ENCODE results near the gene RERE. TPM values are rescaled to one million over a fixed set of nuclear protein-coding genes. Genes with fewer than 3 reads are reported as not detected.

Gene RERE
- total RNA-seq, 3 donors from 2014 or later: 99.5 to 204 (median 174) TPM

GRCh38 chr1:8599646-8600212 is 217.7 kb downstream of the RERE start:
- no peak for TF ChIP-seq CTCF (IDR thresholded peaks at IDR 0.05)
- intact Hi-C loops (cut with DNase I, micrococcal nuclease): no loop called here
- Histone ChIP-seq H3K36me3 (ENCODE audit: low read depth) (no peaks in the 10 kb centered on the region), H3K4me3 (no peak overlapping the region), H3K4me1 (ENCODE audit: low read depth) (peaks cover 10% of the 10 kb centered on the region), H3K9me3 (no peaks in the 10 kb centered on the region)
- ATAC-seq: peak; percentile 34
- peak in 1 of 3 donors; percentile 31 for DNase-seq

- DNase-seq (no peak), ATAC-seq (peak; percentile 6)
- H3K4me3 ChIP-seq: no peak overlapping the region
- intact Hi-C loops (cut with DNase I, micrococcal nuclease): no loop called here
- peaks cover 10% of the 10 kb centered on the region for H3K4me1 ChIP-seq (ENCODE audit: low read depth)
- no peaks in the 10 kb centered on the region for H3K36me3 ChIP-seq (ENCODE audit: low read depth)
- H3K9me3 ChIP-seq: no peaks in the 10 kb centered on the region
- TF ChIP-seq CTCF (IDR thresholded peaks at IDR 0.05): no peak
These were observed 218.7 kb downstream of the RERE start for GRCh38 chr1:8598783-8599182.

GRCh38 chr1:8598060-8598724 is 219.2 kb downstream of the RERE start:
- DNase-seq (peak in 1 of 3 donors; percentile 44), ATAC-seq (peak; percentile 94)
- Histone ChIP-seq H3K4me1 (ENCODE audit: low read depth) (peaks cover 10% of the 10 kb centered on the region), H3K4me3 (no peak overlapping the region), H3K9me3 (no peaks in the 10 kb centered on the region), H3K36me3 (ENCODE audit: low read depth) (no peaks in the 10 kb centered on the region)
- no peak for TF ChIP-seq CTCF (IDR thresholded peaks at IDR 0.05)
- intact Hi-C loops (cut with DNase I, micrococcal nuclease): no loop called here

GRCh38 chr1:8597455-8597854 is 220.0 kb downstream of the RERE start:
- Histone ChIP-seq H3K4me1 (ENCODE audit: low read depth) (peaks cover 10% of the 10 kb centered on the region), H3K36me3 (ENCODE audit: low read depth) (no peaks in the 10 kb centered on the region), H3K4me3 (no peak overlapping the region), H3K9me3 (no peaks in the 10 kb centered on the region)
- DNase-seq (no peak), ATAC-seq (no peak)
- intact Hi-C loops (cut with DNase I, micrococcal nuclease): no loop called here
- no peak for TF ChIP-seq CTCF (IDR thresholded peaks at IDR 0.05)

GRCh38 chr1:8595941-8596340 is 221.5 kb downstream of the RERE start:
- H3K36me3 ChIP-seq (ENCODE audit: low read depth): no peaks in the 10 kb centered on the region
- intact Hi-C loops (cut with DNase I, micrococcal nuclease): no loop called here
- no peaks in the 10 kb centered on the region for H3K9me3 ChIP-seq
- no peak for TF ChIP-seq CTCF (IDR thresholded peaks at IDR 0.05)
- H3K4me3 ChIP-seq: no peak overlapping the region
- ATAC-seq: no peak
- peaks cover 10% of the 10 kb centered on the region for H3K4me1 ChIP-seq (ENCODE audit: low read depth)
- no peak for DNase-seq

All from mucosa of descending colon (tissue), 3 donors.